HL-60 (cell line): ENCODE results near the gene PIEZO1.

Experiments
- DNase-seq, 2 experiments: peaks; one replicate each; pipeline ENCODE4 v3.0.0-alpha.2; 2010 to 2020; ENCODE audit warnings: low read depth in 1 of 2, low spot score in 1 of 2
- H3K27ac ChIP-seq: fragments of 250-450 bp; sonication (Bioruptor Pico); replicated peaks from 2 replicates; pipeline ENCODE4 v1.5.1; 2020; ENCODE audit warnings: mild to moderate bottlenecking, moderate library complexity
- H3K27me3 ChIP-seq: fragments of 250-450 bp; sonication (Bioruptor Pico); 2 replicates; pipeline ENCODE4 v1.5.1; 2021; ENCODE audit warnings: mild to moderate bottlenecking, moderate library complexity; ENCODE audit not compliant: insufficient read depth, poor library complexity, severe bottlenecking
- H3K4me3 ChIP-seq: replicated peaks from 2 replicates; pipeline ENCODE4 v1.5.1; 2011; ENCODE audit warnings: mild to moderate bottlenecking, control low read depth, low read length; ENCODE audit not compliant: insufficient read depth
- CTCF ChIP-seq: IDR thresholded peaks from one replicate; pipeline ENCODE4 v1.5.1; 2011; ENCODE audit warnings: low read length, control low read depth, inconsistent platforms; ENCODE audit not compliant: insufficient read depth
- GABPA ChIP-seq: IDR thresholded peaks from 2 replicates; pipeline ENCODE4 v1.6.1; 2012; ENCODE audit warnings: low read depth
- POLR2AphosphoS5 ChIP-seq: IDR thresholded peaks from 2 replicates; pipeline ENCODE4 v1.6.1; 2012; ENCODE audit warnings: low read depth
- REST ChIP-seq: IDR thresholded peaks from 2 replicates; pipeline ENCODE4 v1.6.1; 2012; ENCODE audit warnings: low read depth; ENCODE audit not compliant: insufficient replicate concordance
- SPI1 ChIP-seq: IDR thresholded peaks from 2 replicates; pipeline ENCODE4 v1.6.1; 2012; ENCODE audit warnings: low read depth, mild to moderate bottlenecking, borderline replicate concordance

Gene PIEZO1

GRCh38 chr16:88731699-88732098, 53.3 kb downstream of the PIEZO1 start:
- H3K27me3 ChIP-seq, result no peaks in the 10 kb centered on the region
- no peak for DNase-seq
- H3K4me3 ChIP-seq, result no peak overlapping the region
- no peak overlapping the region for H3K27ac ChIP-seq
- TF ChIP-seq POLR2AphosphoS5 (no peak), CTCF (no peak), GABPA (no peak), REST (no peak), SPI1 (no peak)

- Histone ChIP-seq H3K27ac (no peak overlapping the region), H3K27me3 (no peaks in the 10 kb centered on the region), H3K4me3 (no peak overlapping the region)
- TF ChIP-seq CTCF, result no peak
- TF ChIP-seq SPI1, result no peak
- TF ChIP-seq POLR2AphosphoS5, result no peak
- TF ChIP-seq REST, result no peak
- DNase-seq, result no peak
Observed at GRCh38 chr16:88730632-88731607, 54.1 kb downstream of the PIEZO1 start.

- DNase-seq, result no peak
Observed at GRCh38 chr16:88727871-88728270, 57.1 kb downstream of the PIEZO1 start.

More at GRCh38 chr16:88727871-88728270, 57.1 kb downstream of the PIEZO1 start:
- Histone ChIP-seq H3K27ac (no peak overlapping the region), H3K4me3 (no peak overlapping the region), H3K27me3 (no peaks in the 10 kb centered on the region)
- TF ChIP-seq GABPA (no peak), REST (no peak), POLR2AphosphoS5 (no peak), CTCF (no peak), SPI1 (no peak)
